ENCODE data around the gene RTKN. TPM values are rescaled to one million over a fixed set of nuclear protein-coding genes. Genes with fewer than 3 reads are reported as not detected.

Gene RTKN
- total and polyA plus RNA-seq, 9 donors = 35.4 to 58.5 (median 47.6) TPM

GRCh38 chr2:74393525-74393924, 48.2 kb downstream of the RTKN start:
- H3K27me3 ChIP-seq (ENCODE audit: control insufficient read depth, insufficient read depth, low read length) = no peaks in the 10 kb centered on the region
- H3K27ac ChIP-seq (ENCODE audit: low read length) = no peak overlapping the region
- H3K4me3 ChIP-seq (ENCODE audit: low read length) = no peak overlapping the region
- no peaks in the 10 kb centered on the region for H3K9me3 ChIP-seq (replicated peaks; ENCODE audit: control insufficient read depth, low read depth, low read length)
- H3K4me1 ChIP-seq (ENCODE audit: control insufficient read depth, insufficient read depth, low read length) = peaks cover 11% of the 10 kb centered on the region
- no peak for DNase-seq
- H3K36me3 ChIP-seq (ENCODE audit: control insufficient read depth, insufficient read depth, low read length) = no peaks in the 10 kb centered on the region
- WGBS (ENCODE audit: insufficient coverage) = no CpG with 5 or more reads among the region's 1 CpG

GRCh38 chr2:74392449-74392743, 49.3 kb downstream of the RTKN start:
- Histone ChIP-seq H3K27me3 (ENCODE audit: control insufficient read depth, insufficient read depth, low read length) (no peaks in the 10 kb centered on the region), H3K9me3 (replicated peaks; ENCODE audit: control insufficient read depth, low read depth, low read length) (no peaks in the 10 kb centered on the region), H3K27ac (ENCODE audit: low read length) (no peak overlapping the region), H3K4me3 (ENCODE audit: low read length) (no peak overlapping the region), H3K36me3 (ENCODE audit: control insufficient read depth, insufficient read depth, low read length) (peaks cover 6% of the 10 kb centered on the region), H3K4me1 (ENCODE audit: control insufficient read depth, insufficient read depth, low read length) (peaks cover 11% of the 10 kb centered on the region)
- no peak for DNase-seq
- 57% methylated on average over 7 of the region's 13 CpGs for WGBS (ENCODE audit: insufficient coverage)

DNA sequence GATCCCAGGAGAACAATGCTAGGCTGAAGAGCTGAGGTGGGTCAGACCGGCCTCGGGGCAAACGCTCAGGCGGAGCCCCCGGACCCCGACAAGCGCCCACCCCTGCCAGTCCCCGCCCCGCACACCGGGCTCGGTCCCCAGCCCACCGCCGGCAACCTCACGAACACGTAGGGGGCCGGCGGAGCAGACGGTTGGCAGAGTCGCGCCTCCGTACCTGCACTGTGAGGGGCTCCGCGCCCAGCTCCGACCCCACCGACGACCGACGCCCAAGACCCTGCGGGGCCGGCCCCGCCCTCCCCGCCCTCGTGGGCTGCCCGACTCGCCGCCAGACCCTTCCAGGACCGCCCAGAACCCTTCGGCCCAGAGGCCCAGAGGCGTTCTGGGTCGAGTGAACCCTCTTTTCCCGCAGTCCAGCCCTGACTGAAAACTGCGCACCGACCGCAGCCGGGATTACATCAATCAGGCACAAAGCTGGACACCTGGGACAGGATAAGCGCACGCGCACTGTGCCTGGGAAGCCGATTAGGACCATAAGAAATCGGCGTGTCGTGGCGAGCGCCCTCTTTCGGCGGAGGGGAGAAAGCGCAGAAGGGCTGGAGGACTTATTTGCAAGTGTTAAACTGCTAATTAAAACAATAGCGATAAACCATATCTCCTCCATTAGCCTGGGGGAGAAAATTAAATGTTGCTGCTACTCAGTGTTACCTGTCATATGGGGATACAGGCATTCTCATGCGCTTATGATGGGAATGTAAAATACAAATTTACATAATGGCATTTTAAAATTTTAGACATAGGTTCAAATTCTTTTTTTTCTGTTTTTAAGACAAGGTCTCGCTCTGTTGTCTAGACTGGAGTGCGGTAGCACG, 49.9 kb downstream of the RTKN start:
- Histone ChIP-seq H3K36me3 (ENCODE audit: control insufficient read depth, insufficient read depth, low read length) (peaks cover 8% of the 10 kb centered on the region), H3K27me3 (ENCODE audit: control insufficient read depth, insufficient read depth, low read length) (no peaks in the 10 kb centered on the region), H3K4me3 (ENCODE audit: low read length) (peak overlapping the region; percentile 93), H3K9me3 (replicated peaks; ENCODE audit: control insufficient read depth, low read depth, low read length) (no peaks in the 10 kb centered on the region), H3K4me1 (ENCODE audit: control insufficient read depth, insufficient read depth, low read length) (peaks cover 11% of the 10 kb centered on the region), H3K27ac (ENCODE audit: low read length) (peak overlapping the region; percentile 92)
- peak; percentile 95 for DNase-seq
- WGBS (ENCODE audit: insufficient coverage) = under 1% methylated on average over 54 of the region's 62 CpGs

DNA sequence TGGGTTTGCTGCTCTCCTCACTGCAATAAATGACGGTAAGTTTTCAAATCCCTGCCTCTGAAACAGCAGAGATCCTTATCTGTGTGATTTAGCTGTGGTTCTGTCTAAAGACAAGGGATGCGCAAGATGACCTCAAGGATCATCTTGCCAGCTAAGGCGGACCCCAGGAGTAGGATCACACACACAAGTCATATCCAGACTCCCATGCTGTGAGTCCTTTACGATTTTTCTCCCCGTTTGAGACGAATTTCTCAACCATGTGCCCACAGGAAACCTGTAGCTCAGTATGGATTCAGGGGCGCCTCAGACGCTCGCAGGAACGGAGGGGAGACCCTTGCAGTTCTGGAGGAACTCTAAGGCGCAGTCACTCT, 50.5 kb downstream of the RTKN start:
- Histone ChIP-seq H3K27ac (ENCODE audit: low read length) (peak overlapping the region; percentile 92), H3K36me3 (ENCODE audit: control insufficient read depth, insufficient read depth, low read length) (peaks cover 8% of the 10 kb centered on the region), H3K4me1 (ENCODE audit: control insufficient read depth, insufficient read depth, low read length) (peaks cover 11% of the 10 kb centered on the region), H3K4me3 (ENCODE audit: low read length) (peak overlapping the region; percentile 93), H3K9me3 (replicated peaks; ENCODE audit: control insufficient read depth, low read depth, low read length) (no peaks in the 10 kb centered on the region), H3K27me3 (ENCODE audit: control insufficient read depth, insufficient read depth, low read length) (no peaks in the 10 kb centered on the region)
- peak; percentile 58 for DNase-seq
- 0% methylated on average over 7 of the region's 11 CpGs for WGBS (ENCODE audit: insufficient coverage)

- peaks cover 11% of the 10 kb centered on the region for H3K36me3 ChIP-seq (ENCODE audit: control insufficient read depth, insufficient read depth, low read length)
- H3K9me3 ChIP-seq (replicated peaks; ENCODE audit: control insufficient read depth, low read depth, low read length) = no peaks in the 10 kb centered on the region
- H3K27ac ChIP-seq (ENCODE audit: low read length) = no peak overlapping the region
- peak overlapping the region; percentile 93 for H3K4me3 ChIP-seq (ENCODE audit: low read length)
- H3K4me1 ChIP-seq (ENCODE audit: control insufficient read depth, insufficient read depth, low read length) = peaks cover 11% of the 10 kb centered on the region
- no peaks in the 10 kb centered on the region for H3K27me3 ChIP-seq (ENCODE audit: control insufficient read depth, insufficient read depth, low read length)
- DNase-seq = no peak
- WGBS (ENCODE audit: insufficient coverage) = 30% methylated on average over 3 of the region's 5 CpGs
Measured at GRCh38 chr2:74390606-74391005, 51.1 kb downstream of the RTKN start.

DNA sequence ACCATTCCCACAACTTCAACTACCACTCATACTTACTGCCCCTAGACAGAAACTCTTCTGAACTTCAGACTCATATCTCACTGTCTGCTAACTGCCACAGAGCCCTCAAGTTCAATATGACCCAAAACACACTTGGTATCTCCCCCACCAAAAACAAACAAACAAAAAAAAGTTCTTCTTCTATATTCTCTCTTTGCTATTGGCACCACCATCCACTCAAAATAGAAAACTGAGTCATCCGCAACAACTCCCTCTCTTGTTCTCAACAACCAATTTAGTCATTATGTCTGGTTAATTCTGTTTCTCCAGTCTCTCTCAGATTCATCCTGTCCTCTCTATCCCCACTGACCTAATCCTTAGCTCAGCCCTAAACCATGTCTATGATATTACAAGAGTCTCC, 54.4 kb downstream of the RTKN start:
- Histone ChIP-seq H3K36me3 (ENCODE audit: control insufficient read depth, insufficient read depth, low read length) (peaks cover 28% of the 10 kb centered on the region), H3K9me3 (replicated peaks; ENCODE audit: control insufficient read depth, low read depth, low read length) (no peaks in the 10 kb centered on the region), H3K4me1 (ENCODE audit: control insufficient read depth, insufficient read depth, low read length) (peaks cover 11% of the 10 kb centered on the region), H3K27me3 (ENCODE audit: control insufficient read depth, insufficient read depth, low read length) (no peaks in the 10 kb centered on the region), H3K4me3 (ENCODE audit: low read length) (no peak overlapping the region), H3K27ac (ENCODE audit: low read length) (no peak overlapping the region)
- no CpG with 5 or more reads among the region's 1 CpG for WGBS (ENCODE audit: insufficient coverage)
- no peak for DNase-seq

DNA sequence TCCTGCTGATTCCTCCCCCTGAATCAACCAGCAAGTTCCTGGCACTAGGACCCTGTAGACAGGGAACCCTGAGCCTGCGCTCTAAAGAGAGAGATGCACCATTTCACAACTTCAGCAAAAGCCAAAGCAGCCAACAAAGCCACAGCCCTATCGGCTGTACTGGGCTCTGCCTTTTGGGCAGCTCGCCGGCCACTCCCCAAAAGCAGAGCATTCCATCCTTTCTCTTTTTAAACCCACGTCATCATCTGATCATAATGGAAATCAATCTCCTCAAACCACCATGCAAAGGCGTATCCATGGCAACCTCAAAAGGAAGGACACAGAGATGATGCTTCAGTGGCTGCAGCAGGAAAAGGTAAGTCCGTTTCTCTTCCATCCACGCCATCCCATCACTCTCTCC, 56.3 kb downstream of the RTKN start:
- no peak for DNase-seq
- Histone ChIP-seq H3K27ac (ENCODE audit: low read length) (no peak overlapping the region), H3K36me3 (ENCODE audit: control insufficient read depth, insufficient read depth, low read length) (peaks cover 28% of the 10 kb centered on the region), H3K27me3 (ENCODE audit: control insufficient read depth, insufficient read depth, low read length) (no peaks in the 10 kb centered on the region), H3K4me1 (ENCODE audit: control insufficient read depth, insufficient read depth, low read length) (peaks cover 8% of the 10 kb centered on the region), H3K4me3 (ENCODE audit: low read length) (no peak overlapping the region), H3K9me3 (replicated peaks; ENCODE audit: control insufficient read depth, low read depth, low read length) (no peaks in the 10 kb centered on the region)
- 73% methylated on average over 5 of the region's 8 CpGs for WGBS (ENCODE audit: insufficient coverage)

DNA sequence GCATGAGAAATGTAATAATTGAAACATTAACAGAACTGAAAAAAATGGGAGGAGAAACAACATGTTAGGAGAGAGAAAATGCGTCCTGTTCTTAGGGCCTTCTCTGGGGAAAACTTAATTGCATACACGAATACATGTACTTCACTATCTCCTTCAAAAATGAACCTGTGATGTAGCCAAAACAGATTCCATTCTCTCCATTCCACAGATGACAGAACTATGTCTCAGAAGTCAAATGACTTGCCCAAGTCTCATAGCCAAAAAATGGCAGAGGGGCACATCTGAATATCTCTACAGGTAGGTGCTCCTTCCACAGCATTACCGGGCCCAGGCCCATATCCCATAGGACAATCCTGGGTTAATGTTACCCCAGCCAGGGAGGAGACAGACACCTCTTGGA, 57.7 kb downstream of the RTKN start:
- no peak overlapping the region for H3K4me3 ChIP-seq (ENCODE audit: low read length)
- H3K27ac ChIP-seq (ENCODE audit: low read length) = no peak overlapping the region
- no peaks in the 10 kb centered on the region for H3K27me3 ChIP-seq (ENCODE audit: control insufficient read depth, insufficient read depth, low read length)
- no peak for DNase-seq
- WGBS (ENCODE audit: insufficient coverage) = 70% methylated on average over 2 of the region's 3 CpGs
- no peaks in the 10 kb centered on the region for H3K9me3 ChIP-seq (replicated peaks; ENCODE audit: control insufficient read depth, low read depth, low read length)
- peaks cover 12% of the 10 kb centered on the region for H3K4me1 ChIP-seq (ENCODE audit: control insufficient read depth, insufficient read depth, low read length)
- peaks cover 28% of the 10 kb centered on the region for H3K36me3 ChIP-seq (ENCODE audit: control insufficient read depth, insufficient read depth, low read length)

- Histone ChIP-seq H3K4me1 (ENCODE audit: control insufficient read depth, insufficient read depth, low read length) (peaks cover 10% of the 10 kb centered on the region), H3K27ac (ENCODE audit: low read length) (no peak overlapping the region), H3K4me3 (ENCODE audit: low read length) (no peak overlapping the region), H3K27me3 (ENCODE audit: control insufficient read depth, insufficient read depth, low read length) (no peaks in the 10 kb centered on the region), H3K9me3 (replicated peaks; ENCODE audit: control insufficient read depth, low read depth, low read length) (no peaks in the 10 kb centered on the region), H3K36me3 (ENCODE audit: control insufficient read depth, insufficient read depth, low read length) (peaks cover 28% of the 10 kb centered on the region)
- 67% methylated on average over 1 of the region's 1 CpG for whole genome bisulfite sequencing (ENCODE audit: insufficient coverage)
- no peak for DNase-seq
Measured at GRCh38 chr2:74383254-74383653, 58.5 kb downstream of the RTKN start.

- no peak for DNase-seq
- WGBS (ENCODE audit: insufficient coverage) = no CpG with 5 or more reads among the region's 3 CpGs
- Histone ChIP-seq H3K27me3 (ENCODE audit: control insufficient read depth, insufficient read depth, low read length) (no peaks in the 10 kb centered on the region), H3K27ac (ENCODE audit: low read length) (no peak overlapping the region), H3K36me3 (ENCODE audit: control insufficient read depth, insufficient read depth, low read length) (peaks cover 35% of the 10 kb centered on the region), H3K4me3 (ENCODE audit: low read length) (no peak overlapping the region), H3K4me1 (ENCODE audit: control insufficient read depth, insufficient read depth, low read length) (peaks cover 10% of the 10 kb centered on the region), H3K9me3 (replicated peaks; ENCODE audit: control insufficient read depth, low read depth, low read length) (no peaks in the 10 kb centered on the region)
Measured at GRCh38 chr2:74381751-74382150, 60.0 kb downstream of the RTKN start.
